Prostate gland (tissue), 2 donors: Measurements from ENCODE around the gene CCR7. TPM values are rescaled to one million over a fixed set of nuclear protein-coding genes. Genes with fewer than 3 reads are reported as not detected.

Experiments
- DNase-seq: peaks from one replicate; pipeline ENCODE4 v3.0.0-alpha.2; 2019; ENCODE audit warnings: low spot score
- H3K27ac ChIP-seq, 2 donors: fragments of 200-600 bp; sonication (generic); 2 replicates each; pipeline ENCODE4 v1.5.1; 2017 to 2019
- H3K27me3 ChIP-seq: fragments of 200-600 bp; sonication (generic); replicated peaks from 2 replicates; pipeline ENCODE4 v1.5.1; 2019; ENCODE audit not compliant: insufficient read depth
- H3K36me3 ChIP-seq, 2 donors: fragments of 200-600 bp; sonication (generic); 1 replicate in 1 of 2; 2 replicates in 1 of 2; pipeline versions ENCODE4 v1.5.1 to v1.8.1; 2017 to 2019
- H3K4me1 ChIP-seq: fragments of 200-600 bp; sonication (generic); replicated peaks from 2 replicates; pipeline ENCODE4 v1.5.1; 2019
- H3K4me3 ChIP-seq, 2 donors: fragments of 200-600 bp; sonication (generic); 2 replicates each; pipeline ENCODE4 v1.5.1; 2017 to 2019
- H3K9me3 ChIP-seq: fragments of 200-600 bp; sonication (generic); 2 replicates; pipeline ENCODE4 v1.5.1; 2017
- POLR2A ChIP-seq: fragments of 450-650 bp; IDR thresholded peaks from one replicate; pipeline ENCODE4 v1.6.1; 2016; ENCODE audit warnings: antibody characterized with exemption, mild to moderate bottlenecking
- POLR2AphosphoS5 ChIP-seq: sonication (generic); formaldehyde crosslinking; IDR thresholded peaks from one replicate; pipeline ENCODE4 v1.6.1; 2017; ENCODE audit warnings: antibody characterized with exemption
- WGBS: methylation state at CpG from one replicate; pipeline ENCODE4 v1.1.5; 2018; 5-methylcytosine and 5-hydroxymethylcytosine counted together
- intact Hi-C: fragments of 100-400 bp; cut with DNase I; formaldehyde crosslinking; loops from one replicate; pipeline ENCODE4 v1.14.2; 2022
- total RNA-seq, 2 donors: library from RNA; depleted of rRNA; stranded (reverse); fragments of >200 nt; gene quantifications; one replicate each; pipeline ENCODE4 v1.1.0, GENCODE V29; 2016
- TF ChIP-seq, protein P1 (sequence below), 4 experiments: fragments of 200-600 bp in 2 of 4; fragments of 450-650 bp in 2 of 4; sonication (generic) in 2 of 4; IDR thresholded peaks; 1 replicate in 3 of 4; 2 replicates in 1 of 4; pipeline ENCODE4 v1.5.1; 2016 to 2019; ENCODE audit warnings: antibody characterized with exemption in 4 of 4, mild to moderate bottlenecking in 2 of 4, moderate library complexity in 2 of 4

The CCR7 gene
- total RNA-seq, 2 donors from 2014 or later = 0.40 TPM; not detected in 1

DNA sequence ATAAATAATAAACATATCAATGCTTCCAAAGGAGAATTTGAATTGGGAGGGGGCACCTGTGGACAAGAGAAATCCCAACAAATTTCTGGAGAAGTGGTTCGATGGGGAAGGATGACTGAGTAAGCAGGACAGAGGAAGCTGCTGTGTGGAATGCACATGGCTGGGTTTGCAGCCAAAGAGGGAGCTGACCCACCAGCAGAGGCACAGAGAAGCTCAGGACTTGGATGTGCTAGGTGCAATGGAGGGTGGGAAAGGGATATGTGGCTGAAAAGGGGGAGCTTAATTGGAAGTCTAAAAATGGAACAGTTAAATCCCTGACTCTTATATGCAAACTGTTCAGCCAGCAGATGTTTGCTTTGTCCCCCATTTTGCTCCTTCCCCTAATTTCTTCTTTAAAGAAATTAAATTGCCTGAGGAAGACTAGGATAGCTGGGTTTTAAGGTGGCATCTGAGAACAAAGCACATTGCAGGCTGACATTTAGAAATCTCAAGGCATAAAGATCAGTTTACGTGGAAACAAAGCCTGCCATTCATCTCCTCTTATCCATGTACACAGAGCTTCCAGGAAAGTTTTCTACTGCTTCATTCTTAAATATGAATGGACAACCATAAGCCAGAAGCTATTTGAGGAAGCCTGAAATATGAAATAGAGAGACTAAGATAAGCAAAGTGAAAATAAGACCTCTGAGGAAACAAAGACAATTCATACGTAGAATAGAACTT lies 40.9 kb downstream of the CCR7 start:
- no peaks in the 10 kb centered on the region for H3K4me1 ChIP-seq

DNA sequence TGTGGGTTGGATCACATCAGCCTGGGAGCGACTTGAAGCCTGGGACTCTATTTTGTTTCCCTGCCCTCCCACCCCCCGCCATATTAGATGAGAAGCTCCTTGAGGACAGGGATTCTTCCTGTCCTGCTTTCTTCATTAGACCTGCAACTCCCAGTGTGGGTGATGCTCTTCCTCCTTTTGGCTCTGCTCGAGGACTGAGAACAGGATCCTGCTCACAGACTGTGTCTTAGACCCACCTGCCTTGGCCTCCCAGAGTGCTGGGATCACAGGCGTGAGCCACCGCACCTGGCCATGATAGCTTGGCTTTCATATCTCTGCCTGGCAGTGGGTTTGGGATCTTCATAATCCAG lies 42.3 kb downstream of the CCR7 start:
- 88% methylated on average over 5 of the region's 5 CpGs for WGBS
- Histone ChIP-seq H3K4me1 (no peaks in the 10 kb centered on the region), H3K4me3 (no peak overlapping the region), H3K27me3 (no peaks in the 10 kb centered on the region), H3K36me3 (no peaks in the 10 kb centered on the region), H3K27ac (peak overlapping the region; percentile 74 to 81), H3K9me3 (no peaks in the 10 kb centered on the region)
- intact Hi-C loops = no loop called here
- DNase-seq = no peak
- TF ChIP-seq POLR2A = no peak

More for the DNA sequence above, 40.9 kb downstream of the CCR7 start:
- intact Hi-C loops = no loop called here
- Histone ChIP-seq H3K9me3 (no peaks in the 10 kb centered on the region), H3K36me3 (no peaks in the 10 kb centered on the region), H3K4me3 (no peak overlapping the region), H3K27ac (peak overlapping the region; percentile 24 to 30), H3K27me3 (no peaks in the 10 kb centered on the region)
- WGBS = 50% methylated on average over 3 of the region's 3 CpGs
- no peak for DNase-seq
- no peak for TF ChIP-seq POLR2AphosphoS5
- TF ChIP-seq POLR2A = no peak
- TF ChIP-seq, protein P1, sequence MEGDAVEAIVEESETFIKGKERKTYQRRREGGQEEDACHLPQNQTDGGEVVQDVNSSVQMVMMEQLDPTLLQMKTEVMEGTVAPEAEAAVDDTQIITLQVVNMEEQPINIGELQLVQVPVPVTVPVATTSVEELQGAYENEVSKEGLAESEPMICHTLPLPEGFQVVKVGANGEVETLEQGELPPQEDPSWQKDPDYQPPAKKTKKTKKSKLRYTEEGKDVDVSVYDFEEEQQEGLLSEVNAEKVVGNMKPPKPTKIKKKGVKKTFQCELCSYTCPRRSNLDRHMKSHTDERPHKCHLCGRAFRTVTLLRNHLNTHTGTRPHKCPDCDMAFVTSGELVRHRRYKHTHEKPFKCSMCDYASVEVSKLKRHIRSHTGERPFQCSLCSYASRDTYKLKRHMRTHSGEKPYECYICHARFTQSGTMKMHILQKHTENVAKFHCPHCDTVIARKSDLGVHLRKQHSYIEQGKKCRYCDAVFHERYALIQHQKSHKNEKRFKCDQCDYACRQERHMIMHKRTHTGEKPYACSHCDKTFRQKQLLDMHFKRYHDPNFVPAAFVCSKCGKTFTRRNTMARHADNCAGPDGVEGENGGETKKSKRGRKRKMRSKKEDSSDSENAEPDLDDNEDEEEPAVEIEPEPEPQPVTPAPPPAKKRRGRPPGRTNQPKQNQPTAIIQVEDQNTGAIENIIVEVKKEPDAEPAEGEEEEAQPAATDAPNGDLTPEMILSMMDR (IDR thresholded peaks at IDR 0.05) = no peak

DNA sequence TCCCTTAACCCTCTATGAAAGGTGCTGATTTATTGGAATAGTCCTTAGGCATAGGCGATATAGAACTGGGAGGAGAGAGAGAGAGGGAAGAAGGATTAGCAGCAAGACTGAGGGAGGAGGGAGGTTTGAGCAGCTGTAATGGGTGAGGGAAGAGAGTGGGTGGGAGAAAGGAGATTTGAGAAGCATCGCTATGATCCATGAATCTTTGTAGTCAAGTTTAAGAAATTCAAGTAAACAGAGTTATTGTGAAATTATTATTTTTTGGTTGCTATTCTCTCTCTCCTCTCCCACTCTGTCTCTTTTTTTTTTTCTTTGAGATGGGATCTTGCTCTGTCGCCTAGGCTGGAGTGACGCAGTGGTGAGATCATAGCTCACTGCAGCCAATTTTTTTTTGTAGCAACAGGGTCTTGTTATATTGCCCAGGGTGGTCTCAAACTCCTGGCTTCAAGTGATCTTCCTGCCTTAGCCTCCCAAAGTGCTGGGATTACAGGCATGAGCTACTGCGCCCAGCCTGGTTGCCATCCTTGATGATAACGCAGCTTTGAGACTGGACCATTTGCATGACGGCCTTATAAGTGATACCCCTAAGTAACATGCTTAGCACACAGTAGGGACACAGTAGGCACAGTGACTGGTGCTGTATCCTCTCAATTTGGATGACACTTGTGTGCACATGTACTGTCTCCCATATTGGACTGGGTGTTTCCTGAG lies 42.9 kb downstream of the CCR7 start:
- no peak overlapping the region for H3K4me3 ChIP-seq
- no peaks in the 10 kb centered on the region for H3K4me1 ChIP-seq
- H3K27ac ChIP-seq = peak overlapping the region; percentile 74 to 81
- intact Hi-C loops = no loop called here
- 83% methylated on average over 7 of the region's 7 CpGs for WGBS
- H3K36me3 ChIP-seq = no peaks in the 10 kb centered on the region
- H3K9me3 ChIP-seq = no peaks in the 10 kb centered on the region
- DNase-seq = no peak
- no peaks in the 10 kb centered on the region for H3K27me3 ChIP-seq
- TF ChIP-seq POLR2AphosphoS5 (no peak), POLR2A (no peak)
- TF ChIP-seq, protein P1 (IDR thresholded peaks at IDR 0.05) = no peak

DNA sequence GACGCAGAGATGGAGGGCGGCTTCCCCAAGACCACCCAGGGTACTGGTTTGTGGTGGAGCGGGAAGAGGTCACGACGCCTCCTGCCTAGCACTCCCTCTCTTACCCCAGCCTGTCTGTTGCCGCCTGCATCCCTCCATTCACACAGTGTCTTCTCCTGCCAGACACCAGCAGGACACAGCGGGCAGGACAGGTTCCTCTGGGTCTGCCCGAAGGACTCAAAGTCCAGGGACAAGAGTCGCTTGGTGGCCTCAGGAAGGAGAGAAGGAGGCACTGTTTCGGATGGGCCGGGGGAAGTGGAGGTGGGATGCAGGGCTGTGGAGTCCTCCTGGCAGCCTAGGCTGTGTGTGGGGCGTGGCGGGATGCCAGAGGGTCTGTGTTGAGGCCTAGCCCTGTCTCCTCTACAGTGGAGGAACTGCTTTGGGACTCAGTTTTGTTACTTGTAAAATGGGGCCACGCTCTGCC lies 44.2 kb downstream of the CCR7 start:
- 91% methylated on average over 14 of the region's 14 CpGs for WGBS
- DNase-seq = no peak
- no peaks in the 10 kb centered on the region for H3K4me1 ChIP-seq

DNA sequence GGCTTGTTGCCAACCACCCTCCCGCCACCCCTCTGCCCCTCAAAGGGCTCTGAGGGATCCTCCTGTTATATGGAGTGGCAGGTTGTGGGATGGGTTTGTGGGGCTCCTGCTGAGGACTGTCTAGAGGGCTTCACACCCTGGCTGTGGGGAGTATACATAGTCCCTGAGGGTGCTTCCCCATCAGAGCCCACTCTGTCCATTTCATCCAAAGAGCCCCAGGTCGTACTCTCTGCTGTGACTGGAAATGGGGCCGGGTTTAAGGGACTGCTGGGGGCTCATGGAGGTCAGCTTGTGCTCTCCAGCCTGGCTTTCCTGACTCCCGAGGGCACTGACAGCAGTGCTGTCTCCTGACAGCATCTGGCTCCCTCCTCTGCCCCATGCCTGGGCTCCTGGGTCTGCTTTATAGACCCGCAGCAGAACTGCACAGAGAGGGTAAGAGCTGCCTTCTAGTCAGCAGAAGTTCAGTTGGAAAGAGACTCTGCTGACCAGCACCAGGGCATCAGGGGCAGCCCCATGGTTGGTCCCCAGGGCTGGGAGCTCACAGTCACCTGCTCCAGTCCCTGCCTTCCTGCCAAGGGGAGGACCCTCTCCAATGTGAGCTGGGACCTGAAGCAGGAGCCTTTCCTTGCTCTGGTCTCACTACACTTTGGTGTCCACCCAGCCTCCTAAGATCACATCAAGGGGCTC lies 46.0 kb downstream of the CCR7 start:
- Histone ChIP-seq H3K4me3 (no peak overlapping the region), H3K36me3 (no peaks in the 10 kb centered on the region), H3K27me3 (no peaks in the 10 kb centered on the region), H3K27ac (no peak overlapping the region), H3K4me1 (no peaks in the 10 kb centered on the region), H3K9me3 (no peaks in the 10 kb centered on the region)
- WGBS = 80% methylated on average over 5 of the region's 5 CpGs
- TF ChIP-seq POLR2AphosphoS5 = no peak
- no peak for TF ChIP-seq POLR2A
- TF ChIP-seq, protein P1 (IDR thresholded peaks at IDR 0.05) = no peak
- intact Hi-C loops = no loop called here
- DNase-seq = no peak

More for the DNA sequence above, 44.2 kb downstream of the CCR7 start:
- TF ChIP-seq, protein P1 (IDR thresholded peaks at IDR 0.05) = no peak
- intact Hi-C loops = no loop called here
- Histone ChIP-seq H3K27ac (peak overlapping the region in 1 of 2 donors; percentile 10), H3K4me3 (no peak overlapping the region), H3K9me3 (no peaks in the 10 kb centered on the region), H3K36me3 (no peaks in the 10 kb centered on the region), H3K27me3 (no peaks in the 10 kb centered on the region)
